SU-DHL-6 (cell line): ENCODE data around the gene NUDT16L1.

ENCODE experiments used
- CTCF ChIP-seq: fragments of 200-600 bp; sonication (generic); IDR thresholded peaks from one replicate; pipeline ENCODE4 v1.5.1; 2017; ENCODE audit warnings: antibody characterized with exemption, mild to moderate bottlenecking, low read length, moderate library complexity; ENCODE audit not compliant: insufficient read depth, poor library complexity, severe bottlenecking
- EZH2phosphoT487 ChIP-seq: fragments of 200-600 bp; sonication (generic), shearing (Covaris generic); conservative IDR thresholded peaks from 2 replicates; pipeline ENCODE4 v1.6.1; 2018; ENCODE audit warnings: mild to moderate bottlenecking, antibody characterized with exemption, low read length, moderate library complexity, mixed read lengths

- no peak for TF ChIP-seq CTCF
- no peak for TF ChIP-seq EZH2phosphoT487
These were observed 32.8 kb upstream of the NUDT16L1 start for GRCh38 chr16:4660454-4661007.
